ENCODE measurements around the gene SDCBP2. TPM values are rescaled to one million over a fixed set of nuclear protein-coding genes. Genes with fewer than 3 reads are reported as not detected.
A peak's percentile ranks its signal among the peaks of the same experiment; 100 is the strongest.

The SDCBP2 gene
- total and polyA plus RNA-seq, 10 of the 15 experiments (the other 5 are each of a cell fraction or from before 2014, with no cell fraction given) = 0.16 to 2.4 (median 1.1) TPM; not detected in 1

DNA sequence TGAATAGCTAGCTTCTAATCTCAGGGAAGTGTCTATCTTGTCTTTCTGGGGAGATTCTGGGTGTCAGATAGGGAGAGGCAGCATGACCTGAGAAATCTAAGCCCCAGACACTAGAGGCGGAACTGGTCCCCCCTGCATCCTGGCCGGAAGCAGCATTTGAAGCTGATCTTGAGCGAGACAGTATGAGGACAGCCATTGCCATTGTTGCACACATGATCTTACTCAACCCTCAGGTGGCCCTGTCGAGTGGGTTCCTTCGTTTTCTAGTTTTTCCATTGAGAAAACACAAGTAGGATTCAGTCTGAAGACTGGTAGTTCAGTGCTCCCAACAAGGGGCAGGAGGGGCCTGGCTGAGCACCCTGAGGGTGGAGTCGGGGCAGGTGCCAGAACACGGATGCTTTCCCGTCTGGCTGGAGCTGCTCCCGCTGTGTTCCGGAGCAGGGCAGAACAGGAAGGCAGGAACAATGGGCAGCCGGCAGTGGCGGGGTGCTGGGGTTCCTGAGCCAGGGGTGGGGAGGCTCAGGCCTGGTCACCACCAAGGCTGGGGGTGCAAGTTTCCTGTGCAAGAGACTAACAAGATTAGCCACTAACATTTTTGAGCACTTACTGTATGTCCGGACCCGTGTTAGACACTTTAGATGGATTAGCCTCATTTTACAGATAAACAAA, 7.9 kb upstream of the SDCBP2 start:
- ChIA-PET CTCF (no interaction called here), RAD21 (ENCODE audit: unreplicated experiment) (no interaction called here), SMC1A (ENCODE audit: uncharacterized antibody, unreplicated experiment) (no interaction called here), POLR2A (interaction anchor here (0.6 kb wide), 1 partner anchor 55 kb away, joined by 4 read pairs; no protein-coding TSS in a partner anchor)
- Histone ChIP-seq H3K79me2 (ENCODE audit: control insufficient read depth, insufficient read depth, low read length) (no peaks in the 10 kb centered on the region), H3K9ac (ENCODE audit: control insufficient read depth, insufficient read depth, low read length) (no peak overlapping the region), H4K20me1 (ENCODE audit: control insufficient read depth, insufficient read depth) (no peaks in the 10 kb centered on the region; the same call in none of the 2 replicates), H3K27ac (ENCODE audit: control insufficient read depth, insufficient read depth) (no peak overlapping the region), H3K27me3 (replicated peaks in 1 of 2; ENCODE audit: control insufficient read depth in 2 of 2, insufficient read depth in 2 of 2, low read length in 1 of 2) (no peaks in the 10 kb centered on the region), H3K4me3 (no peak overlapping the region), H3K4me1 (ENCODE audit: control insufficient read depth, insufficient read depth, low read length) (peaks cover 5% of the 10 kb centered on the region), H3K4me2 (ENCODE audit: control insufficient read depth, insufficient read depth) (no peak overlapping the region), H3K36me3 (ENCODE audit: control insufficient read depth in 2 of 2, insufficient read depth in 2 of 2, low read length in 1 of 2) (no peaks in the 10 kb centered on the region; a peak in 2 of 4 replicates), H2AFZ (ENCODE audit: control insufficient read depth, low read depth, low read length) (0 out of 2 replicates have a peak overlapping the region, but pooled peaks have one; percentile 1), H3K9me3 (replicated peaks; ENCODE audit: control insufficient read depth, insufficient read depth, low read length) (no peaks in the 10 kb centered on the region)
- in situ Hi-C loops (cut with MboI) = no loop called here
- DNase-seq (ENCODE audit: low read depth, low spot score) = no peak
- FAIRE-seq = no peak
- 87% methylated on average over 14 of the region's 14 CpGs for WGBS (ENCODE audit: insufficient coverage, insufficient replicate concordance, low lambda C conversion rate, missing lambda C conversion rate)
- no peak for ATAC-seq
- no TSS peak for BruUV-seq (replicated peaks)
- intact Hi-C loops (cut with micrococcal nuclease; ENCODE audit: unreplicated experiment) = no loop called here
- TF ChIP-seq KAT2A (conservative IDR thresholded peaks at IDR 0.05; ENCODE audit: control insufficient read depth, low read depth, low read length) (no peak), USF1 (IDR thresholded peaks at IDR 0.05; ENCODE audit: borderline replicate concordance, extremely low read length, insufficient read depth, low read depth, low read length) (no peak), CHD1 (IDR thresholded peaks at IDR 0.05; ENCODE audit: low read depth, low read length) (no peak), ZNF384 (IDR thresholded peaks at IDR 0.05; ENCODE audit: borderline replicate concordance, low read depth, low read length) (no peak), PAX8 (IDR thresholded peaks at IDR 0.05) (no peak), TCF7 (IDR thresholded peaks at IDR 0.05; ENCODE audit: borderline replicate concordance) (no peak), DPF2 (IDR thresholded peaks at IDR 0.05) (no peak), STAT3 (IDR thresholded peaks at IDR 0.05; ENCODE audit: low read depth, low read length) (no peak), SRF (IDR thresholded peaks at IDR 0.05; ENCODE audit: low read depth in 2 of 2, low read length in 2 of 2) (no peak), POLR2A (IDR thresholded peaks at IDR 0.05; ENCODE audit: low read depth, low read length) (peak; percentile 25; the same call in 1 of the 2 replicates)
- TF ChIP-seq, protein P1, sequence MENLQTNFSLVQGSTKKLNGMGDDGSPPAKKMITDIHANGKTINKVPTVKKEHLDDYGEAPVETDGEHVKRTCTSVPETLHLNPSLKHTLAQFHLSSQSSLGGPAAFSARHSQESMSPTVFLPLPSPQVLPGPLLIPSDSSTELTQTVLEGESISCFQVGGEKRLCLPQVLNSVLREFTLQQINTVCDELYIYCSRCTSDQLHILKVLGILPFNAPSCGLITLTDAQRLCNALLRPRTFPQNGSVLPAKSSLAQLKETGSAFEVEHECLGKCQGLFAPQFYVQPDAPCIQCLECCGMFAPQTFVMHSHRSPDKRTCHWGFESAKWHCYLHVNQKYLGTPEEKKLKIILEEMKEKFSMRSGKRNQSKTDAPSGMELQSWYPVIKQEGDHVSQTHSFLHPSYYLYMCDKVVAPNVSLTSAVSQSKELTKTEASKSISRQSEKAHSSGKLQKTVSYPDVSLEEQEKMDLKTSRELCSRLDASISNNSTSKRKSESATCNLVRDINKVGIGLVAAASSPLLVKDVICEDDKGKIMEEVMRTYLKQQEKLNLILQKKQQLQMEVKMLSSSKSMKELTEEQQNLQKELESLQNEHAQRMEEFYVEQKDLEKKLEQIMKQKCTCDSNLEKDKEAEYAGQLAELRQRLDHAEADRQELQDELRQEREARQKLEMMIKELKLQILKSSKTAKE (IDR thresholded peaks at IDR 0.05; ENCODE audit: low read depth, poor library complexity, severe bottlenecking) = no peak
- TF ChIP-seq, protein P2, sequence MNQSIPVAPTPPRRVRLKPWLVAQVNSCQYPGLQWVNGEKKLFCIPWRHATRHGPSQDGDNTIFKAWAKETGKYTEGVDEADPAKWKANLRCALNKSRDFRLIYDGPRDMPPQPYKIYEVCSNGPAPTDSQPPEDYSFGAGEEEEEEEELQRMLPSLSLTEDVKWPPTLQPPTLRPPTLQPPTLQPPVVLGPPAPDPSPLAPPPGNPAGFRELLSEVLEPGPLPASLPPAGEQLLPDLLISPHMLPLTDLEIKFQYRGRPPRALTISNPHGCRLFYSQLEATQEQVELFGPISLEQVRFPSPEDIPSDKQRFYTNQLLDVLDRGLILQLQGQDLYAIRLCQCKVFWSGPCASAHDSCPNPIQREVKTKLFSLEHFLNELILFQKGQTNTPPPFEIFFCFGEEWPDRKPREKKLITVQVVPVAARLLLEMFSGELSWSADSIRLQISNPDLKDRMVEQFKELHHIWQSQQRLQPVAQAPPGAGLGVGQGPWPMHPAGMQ (IDR thresholded peaks at IDR 0.05; ENCODE audit: borderline replicate concordance) = no peak
- TF ChIP-seq, protein P3, sequence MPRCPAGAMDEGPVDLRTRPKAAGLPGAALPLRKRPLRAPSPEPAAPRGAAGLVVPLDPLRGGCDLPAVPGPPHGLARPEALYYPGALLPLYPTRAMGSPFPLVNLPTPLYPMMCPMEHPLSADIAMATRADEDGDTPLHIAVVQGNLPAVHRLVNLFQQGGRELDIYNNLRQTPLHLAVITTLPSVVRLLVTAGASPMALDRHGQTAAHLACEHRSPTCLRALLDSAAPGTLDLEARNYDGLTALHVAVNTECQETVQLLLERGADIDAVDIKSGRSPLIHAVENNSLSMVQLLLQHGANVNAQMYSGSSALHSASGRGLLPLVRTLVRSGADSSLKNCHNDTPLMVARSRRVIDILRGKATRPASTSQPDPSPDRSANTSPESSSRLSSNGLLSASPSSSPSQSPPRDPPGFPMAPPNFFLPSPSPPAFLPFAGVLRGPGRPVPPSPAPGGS (IDR thresholded peaks at IDR 0.05; ENCODE audit: borderline replicate concordance, insufficient read depth, low read depth, low read length, poor library complexity, severe bottlenecking) = peak; percentile 13

Data from GM12878 (cell line).